ENCODE results near the gene RALB.

GRCh38 chr2:120334068-120334467 lies 81.4 kb downstream of the RALB start:
- TF ChIP-seq FOXM1 (IDR thresholded peaks at IDR 0.05; ENCODE audit: borderline replicate concordance, low read depth) (no peak), YY1 (IDR thresholded peaks at IDR 0.05; ENCODE audit: low read depth) (no peak), CEBPB (IDR thresholded peaks at IDR 0.05) (no peak), CREB1 (IDR thresholded peaks at IDR 0.05; ENCODE audit: low read depth) (no peak), TEAD4 (IDR thresholded peaks at IDR 0.05) (no peak), EP300 (IDR thresholded peaks at IDR 0.05; ENCODE audit: borderline replicate concordance) (no peak), TAF1 (IDR thresholded peaks at IDR 0.05; ENCODE audit: low read depth) (no peak), REST (IDR thresholded peaks at IDR 0.05; ENCODE audit: low read depth) (no peak), ZBTB7A (IDR thresholded peaks at IDR 0.05; ENCODE audit: low read depth) (no peak)
